GM12875 (cell line): ENCODE results near the gene NPC2.

Experiments used
- H3K4me3 ChIP-seq: one replicate; pipeline ENCODE4 v1.5.1; 2011; ENCODE audit warnings: low read depth, low read length, control low read depth
- TF ChIP-seq, protein P1 (sequence below): IDR thresholded peaks from 2 replicates; pipeline ENCODE4 v1.5.1; 2011; ENCODE audit warnings: low read depth, mild to moderate bottlenecking, control low read depth, inconsistent platforms, low read length, moderate library complexity, borderline replicate concordance; ENCODE audit not compliant: insufficient read depth

The NPC2 gene

DNA sequence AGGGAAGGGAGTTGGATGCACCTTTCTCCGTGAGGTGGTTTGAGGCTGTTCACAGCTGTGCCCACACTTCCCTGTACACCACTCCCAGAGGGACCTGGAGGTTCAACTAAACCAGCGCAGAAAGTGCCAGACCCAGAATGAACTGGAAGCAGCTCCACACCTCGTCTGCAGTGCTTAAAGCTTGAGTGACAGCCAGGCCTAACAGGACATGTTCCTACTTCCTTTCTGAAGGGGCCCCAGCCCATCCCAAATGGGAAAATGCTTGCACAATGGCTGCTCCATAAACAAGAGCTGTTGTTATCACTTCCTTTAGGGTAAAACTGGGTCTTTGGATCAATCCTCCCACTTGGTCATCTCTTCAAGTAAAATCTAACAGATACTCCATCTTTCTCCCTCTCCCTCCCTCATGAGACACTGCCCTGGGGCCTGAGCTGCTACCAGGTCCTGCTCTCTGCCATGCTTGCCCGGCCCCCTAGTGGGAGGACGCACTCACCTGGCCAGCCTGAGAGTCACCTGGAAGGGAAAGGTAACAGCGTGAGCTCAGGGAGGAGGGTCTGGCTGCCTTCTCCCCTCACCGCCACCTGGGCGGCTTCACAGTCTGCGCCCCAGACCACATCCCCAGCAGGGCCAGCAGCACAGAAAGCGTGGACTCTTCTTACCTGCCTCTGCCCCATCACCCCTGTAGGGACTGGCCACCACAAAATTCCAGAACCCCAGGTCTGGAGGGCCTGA is 33.9 kb upstream of the NPC2 start:
- no peak overlapping the region for H3K4me3 ChIP-seq
- TF ChIP-seq, protein P1, sequence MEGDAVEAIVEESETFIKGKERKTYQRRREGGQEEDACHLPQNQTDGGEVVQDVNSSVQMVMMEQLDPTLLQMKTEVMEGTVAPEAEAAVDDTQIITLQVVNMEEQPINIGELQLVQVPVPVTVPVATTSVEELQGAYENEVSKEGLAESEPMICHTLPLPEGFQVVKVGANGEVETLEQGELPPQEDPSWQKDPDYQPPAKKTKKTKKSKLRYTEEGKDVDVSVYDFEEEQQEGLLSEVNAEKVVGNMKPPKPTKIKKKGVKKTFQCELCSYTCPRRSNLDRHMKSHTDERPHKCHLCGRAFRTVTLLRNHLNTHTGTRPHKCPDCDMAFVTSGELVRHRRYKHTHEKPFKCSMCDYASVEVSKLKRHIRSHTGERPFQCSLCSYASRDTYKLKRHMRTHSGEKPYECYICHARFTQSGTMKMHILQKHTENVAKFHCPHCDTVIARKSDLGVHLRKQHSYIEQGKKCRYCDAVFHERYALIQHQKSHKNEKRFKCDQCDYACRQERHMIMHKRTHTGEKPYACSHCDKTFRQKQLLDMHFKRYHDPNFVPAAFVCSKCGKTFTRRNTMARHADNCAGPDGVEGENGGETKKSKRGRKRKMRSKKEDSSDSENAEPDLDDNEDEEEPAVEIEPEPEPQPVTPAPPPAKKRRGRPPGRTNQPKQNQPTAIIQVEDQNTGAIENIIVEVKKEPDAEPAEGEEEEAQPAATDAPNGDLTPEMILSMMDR = no peak

DNA sequence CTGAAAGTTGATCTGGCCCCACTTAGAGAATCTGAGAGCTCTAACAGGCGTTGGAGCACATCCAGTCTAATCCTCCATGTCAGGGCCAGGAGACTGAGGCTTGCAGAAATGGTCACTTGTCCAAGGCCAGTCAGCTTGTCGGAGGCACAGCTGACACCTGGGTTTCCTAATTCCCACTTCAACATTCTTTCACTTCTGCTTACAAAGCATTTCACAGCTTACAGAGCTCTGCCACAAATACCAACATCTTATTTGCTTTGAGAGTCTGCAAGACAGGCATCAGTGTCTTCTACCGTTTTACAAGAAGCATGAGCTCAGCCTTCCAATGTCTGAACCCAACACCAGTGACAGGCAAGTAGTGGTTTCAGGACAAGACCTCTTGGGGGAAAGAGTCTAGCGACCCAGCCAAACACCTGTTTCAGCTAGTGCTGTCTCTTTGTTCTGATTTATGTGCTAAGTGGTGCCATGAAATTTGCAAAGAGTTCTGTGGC is 32.3 kb upstream of the NPC2 start:
- TF ChIP-seq, protein P1 = no peak
- no peak overlapping the region for H3K4me3 ChIP-seq

GRCh38 chr14:74524812-74525135 is 31.7 kb upstream of the NPC2 start:
- no peak overlapping the region for H3K4me3 ChIP-seq
- TF ChIP-seq, protein P1 = no peak

DNA sequence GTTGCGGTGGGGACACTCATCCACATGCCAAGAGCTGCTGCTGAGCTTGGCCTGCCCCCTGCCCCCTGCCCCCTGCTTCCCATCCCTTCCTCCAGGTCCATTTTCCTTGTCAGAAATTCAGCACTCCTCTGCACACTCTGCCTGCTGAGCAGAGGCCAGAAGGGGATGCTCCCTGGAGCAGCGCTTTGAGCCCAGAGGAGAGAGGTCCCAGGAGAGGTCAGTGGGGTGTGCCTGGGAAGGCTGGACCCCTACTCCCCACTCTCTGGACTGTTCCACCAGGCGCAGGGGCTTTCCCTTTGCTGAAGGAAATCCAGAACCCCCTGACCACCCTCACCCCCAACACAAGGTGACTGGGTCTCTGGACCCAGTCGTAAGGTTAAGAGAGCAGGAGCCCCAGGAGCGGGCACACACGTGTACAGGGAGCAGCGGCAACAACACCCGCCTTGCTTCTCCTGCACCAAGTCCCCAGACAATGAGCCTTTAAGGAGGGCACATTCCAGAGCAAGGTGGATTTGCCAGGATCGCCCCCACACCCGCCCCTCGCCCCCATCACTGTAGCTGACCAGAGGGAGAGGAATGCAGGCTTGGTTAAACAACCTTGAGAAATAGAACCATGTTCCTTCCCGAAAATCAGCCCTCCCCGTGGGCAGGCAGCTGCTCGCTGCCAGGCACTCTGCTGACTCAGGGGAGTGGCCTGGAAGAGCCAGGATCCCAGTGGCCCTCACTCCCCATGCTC is 31.1 kb upstream of the NPC2 start:
- TF ChIP-seq, protein P1 = no peak
- no peak overlapping the region for H3K4me3 ChIP-seq

DNA sequence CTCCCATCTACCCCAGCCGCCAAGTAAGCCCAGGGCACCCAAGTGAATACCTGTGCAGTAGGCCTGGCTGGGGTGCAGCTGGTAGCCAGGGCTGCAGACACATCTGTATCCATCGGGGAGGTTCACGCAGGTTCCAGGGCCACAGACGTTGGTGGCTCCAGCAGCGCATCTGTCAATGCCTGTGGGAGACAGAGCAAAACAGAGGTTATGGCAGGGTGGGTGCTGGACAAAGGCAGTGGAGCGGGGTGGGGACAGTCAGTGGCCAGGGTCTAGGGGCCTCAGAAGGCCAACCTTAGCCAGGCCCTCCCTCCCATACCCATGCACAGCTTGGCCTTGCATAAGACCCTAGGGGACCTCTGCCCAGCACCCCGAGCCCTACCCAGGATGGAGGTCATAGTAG is 29.6 kb upstream of the NPC2 start:
- no peak overlapping the region for H3K4me3 ChIP-seq
- TF ChIP-seq, protein P1 = no peak

DNA sequence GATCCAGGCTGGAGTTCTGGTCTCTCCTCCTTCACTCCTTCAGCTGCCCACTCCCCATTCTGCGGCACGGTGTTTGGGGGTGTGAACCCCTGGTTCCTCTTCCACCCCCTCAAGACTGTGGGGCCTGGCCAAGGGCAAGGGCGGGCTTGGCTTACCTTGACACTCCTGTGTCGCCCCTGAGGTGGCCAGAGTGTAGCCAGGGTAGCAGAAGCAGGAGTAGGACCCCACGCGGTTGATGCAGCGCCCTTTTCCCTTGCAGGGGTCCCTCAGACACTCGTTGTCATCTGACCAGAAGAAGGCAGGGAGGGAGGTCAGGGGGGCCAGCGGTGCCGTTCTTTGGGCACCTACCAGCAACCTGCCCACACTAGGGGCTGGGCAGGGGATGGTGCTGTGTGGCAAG is 28.7 kb upstream of the NPC2 start:
- H3K4me3 ChIP-seq = no peak overlapping the region
- TF ChIP-seq, protein P1 = no peak

DNA sequence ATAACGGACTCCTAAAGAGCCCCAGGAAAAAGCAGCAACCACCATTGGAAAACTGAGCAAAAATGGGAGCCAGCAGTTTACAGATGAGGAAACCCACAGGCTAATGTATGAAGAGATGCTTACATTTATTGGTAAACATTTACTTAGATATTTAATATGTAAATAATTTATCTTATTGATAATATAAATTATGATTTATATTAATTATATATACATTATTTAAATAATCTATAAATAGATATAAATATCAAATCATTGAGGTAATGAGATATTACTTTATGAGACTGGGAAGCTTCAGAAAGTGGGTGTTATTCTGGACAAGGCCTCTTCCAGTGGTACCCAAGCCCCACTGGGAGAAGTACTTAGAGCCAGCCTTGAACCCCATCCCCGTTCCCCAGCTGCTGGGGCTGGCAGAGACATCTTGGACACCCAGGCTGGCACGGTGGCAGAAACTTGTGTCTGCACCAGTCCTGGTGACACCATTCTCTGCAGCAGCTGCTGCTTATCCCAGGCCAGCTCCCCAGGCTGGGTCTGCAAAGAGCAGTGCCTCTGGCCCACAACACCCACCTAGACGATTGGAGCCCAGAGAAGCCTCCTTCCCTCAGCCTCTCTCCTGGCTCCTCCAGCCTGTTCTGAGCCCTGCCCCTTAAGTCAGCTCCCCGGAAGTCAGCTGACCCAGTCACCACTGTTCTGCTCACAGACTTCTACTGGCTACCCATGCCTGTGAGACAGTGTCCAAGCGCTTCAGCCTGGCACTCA is 26.4 kb upstream of the NPC2 start:
- no peak overlapping the region for H3K4me3 ChIP-seq
- TF ChIP-seq, protein P1 = no peak
